H9 (cell line): ENCODE measurements around the gene VSTM4. TPM values are rescaled to one million over a fixed set of nuclear protein-coding genes. Genes with fewer than 3 reads are reported as not detected.
A peak's percentile ranks its signal among the peaks of the same experiment; 100 is the strongest.

Source experiments
- DNase-seq: peaks from one replicate; pipeline ENCODE4 v3.0.0-alpha.2; 2017
- H2AFZ ChIP-seq: one replicate; pipeline ENCODE4 v1.6.1; 2013; ENCODE audit warnings: mild to moderate bottlenecking, low read length, control low read depth, moderate library complexity
- H2AK5ac ChIP-seq: 2 replicates; pipeline ENCODE4 v1.6.1; 2013; ENCODE audit warnings: low read length, control low read depth, mixed read lengths; ENCODE audit not compliant: insufficient read length
- H2BK120ac ChIP-seq: one replicate; pipeline ENCODE4 v1.6.1; 2013; ENCODE audit warnings: low read depth, mild to moderate bottlenecking, low read length, control low read depth, inconsistent platforms; ENCODE audit not compliant: poor library complexity, severe bottlenecking
- H2BK12ac ChIP-seq: 2 replicates; pipeline ENCODE4 v1.6.1; 2013; ENCODE audit warnings: low read length, control low read depth, mixed read lengths, low read depth; ENCODE audit not compliant: insufficient read length
- H2BK15ac ChIP-seq: 2 replicates; pipeline ENCODE4 v1.6.1; 2013; ENCODE audit warnings: low read depth, low read length, control low read depth
- H2BK20ac ChIP-seq: one replicate; pipeline ENCODE4 v1.6.1; 2013; ENCODE audit warnings: low read depth, mild to moderate bottlenecking, low read length, control low read depth, inconsistent platforms; ENCODE audit not compliant: poor library complexity, severe bottlenecking
- H2BK5ac ChIP-seq: 2 replicates; pipeline ENCODE4 v1.6.1; 2013; ENCODE audit warnings: low read length, control low read depth, mixed read lengths; ENCODE audit not compliant: insufficient read length
- H3K14ac ChIP-seq: 2 replicates; pipeline ENCODE4 v1.6.1; 2013; ENCODE audit warnings: low read length, control low read depth; ENCODE audit not compliant: insufficient read depth
- H3K18ac ChIP-seq: 2 replicates; pipeline ENCODE4 v1.6.1; 2013; ENCODE audit warnings: low read depth, mild to moderate bottlenecking, mixed read lengths, low read length, control low read depth; ENCODE audit not compliant: insufficient read length
- H3K23ac ChIP-seq: 2 replicates; pipeline ENCODE4 v1.6.1; 2013; ENCODE audit warnings: low read length, control low read depth, mixed read lengths, low read depth; ENCODE audit not compliant: insufficient read length
- H3K23me2 ChIP-seq: 2 replicates; pipeline ENCODE4 v1.6.1; 2013; ENCODE audit warnings: low read depth, mild to moderate bottlenecking, mixed read lengths, low read length, control low read depth; ENCODE audit not compliant: insufficient read length, poor library complexity, severe bottlenecking
- H3K27ac ChIP-seq: 2 replicates; pipeline ENCODE4 v1.5.1; 2013; ENCODE audit warnings: low read length, control low read depth, mixed read lengths, low read depth; ENCODE audit not compliant: insufficient read length
- H3K27me3 ChIP-seq: 2 replicates; pipeline ENCODE4 v1.6.1; 2013; ENCODE audit warnings: low read length, control low read depth, inconsistent platforms; ENCODE audit not compliant: insufficient read depth
- H3K4ac ChIP-seq: 2 replicates; pipeline ENCODE4 v1.6.1; 2013; ENCODE audit warnings: low read depth, mild to moderate bottlenecking, control low read depth, inconsistent platforms, low read length, moderate library complexity
- H3K4me1 ChIP-seq: 2 replicates; pipeline ENCODE4 v1.6.1; 2013; ENCODE audit warnings: low read length, control low read depth, inconsistent platforms; ENCODE audit not compliant: insufficient read depth
- H3K4me2 ChIP-seq: 2 replicates; pipeline ENCODE4 v1.6.1; 2013; ENCODE audit warnings: low read length, control low read depth, mixed read lengths; ENCODE audit not compliant: insufficient read length, insufficient read depth
- H3K56ac ChIP-seq: 2 replicates; pipeline ENCODE4 v1.6.1; 2013; ENCODE audit warnings: low read depth, mild to moderate bottlenecking, mixed read lengths, low read length, control low read depth; ENCODE audit not compliant: insufficient read length
- H3K79me1 ChIP-seq: 2 replicates; pipeline ENCODE4 v1.6.1; 2013; ENCODE audit warnings: low read depth, mild to moderate bottlenecking, moderate library complexity, low read length, control low read depth, inconsistent platforms; ENCODE audit not compliant: insufficient read depth, poor library complexity, severe bottlenecking
- H3K79me2 ChIP-seq: 2 replicates; pipeline ENCODE4 v1.6.1; 2013; ENCODE audit warnings: low read length, control low read depth, inconsistent platforms; ENCODE audit not compliant: insufficient read depth
- H3K9ac ChIP-seq: 2 replicates; pipeline ENCODE4 v1.6.1; 2013; ENCODE audit warnings: low read length, control low read depth, mixed read lengths; ENCODE audit not compliant: insufficient read length; ENCODE audit errors: extremely low read depth
- H3K9me3 ChIP-seq: one replicate; pipeline ENCODE4 v1.6.1; 2013; ENCODE audit warnings: low read depth, low read length, inconsistent platforms; ENCODE audit not compliant: control insufficient read depth
- H3T11ph ChIP-seq: one replicate; pipeline ENCODE4 v1.6.1; 2013; ENCODE audit warnings: mild to moderate bottlenecking, low read length, control low read depth, inconsistent platforms
- H4K20me1 ChIP-seq: one replicate; pipeline ENCODE4 v1.6.1; 2013; ENCODE audit not compliant: control insufficient read depth, insufficient read length, insufficient read depth
- H4K5ac ChIP-seq: 2 replicates; pipeline ENCODE4 v1.6.1; 2013; ENCODE audit warnings: low read depth, mild to moderate bottlenecking, mixed read lengths, low read length, control low read depth; ENCODE audit not compliant: insufficient read length
- H4K8ac ChIP-seq: replicated peaks from 2 replicates; pipeline ENCODE4 v1.6.1; 2013; ENCODE audit warnings: low read length, control low read depth, mixed read lengths, low read depth; ENCODE audit not compliant: insufficient read length
- H4K91ac ChIP-seq: 2 replicates; pipeline ENCODE4 v1.6.1; 2013; ENCODE audit warnings: low read depth, mild to moderate bottlenecking, moderate library complexity, mixed read lengths, low read length, control low read depth; ENCODE audit not compliant: insufficient read length
- H3K27ac Mint-ChIP-seq, 3 experiments: 2 replicates in 2 of 3; 3 replicates in 1 of 3; pipeline ENCODE4 v1.8.0; 2020 to 2021; ENCODE audit warnings: mixed read lengths in 3 of 3, mild to moderate bottlenecking in 1 of 3, moderate library complexity in 1 of 3
- H3K27me3 Mint-ChIP-seq: 2 replicates; pipeline ENCODE4 v1.8.0; 2021; ENCODE audit warnings: low read depth, mild to moderate bottlenecking, moderate library complexity, mixed read lengths
- H3K36me3 Mint-ChIP-seq, 3 experiments: 2 replicates in 2 of 3; 3 replicates in 1 of 3; pipeline ENCODE4 v1.8.0; 2020 to 2021; ENCODE audit warnings: low read depth in 3 of 3, mixed read lengths in 3 of 3; ENCODE audit not compliant: insufficient read depth in 1 of 3
- H3K4me1 Mint-ChIP-seq, 2 experiments: 2 replicates each; pipeline ENCODE4 v1.8.0; 2020; ENCODE audit warnings: mixed read lengths in 2 of 2
- H3K4me3 Mint-ChIP-seq, 2 experiments: 2 replicates in 1 of 2; 3 replicates in 1 of 2; pipeline ENCODE4 v1.8.0; 2020 to 2021; ENCODE audit warnings: mild to moderate bottlenecking in 2 of 2, mixed read lengths in 2 of 2, moderate library complexity in 1 of 2
- H3K9me3 Mint-ChIP-seq, 2 experiments: 2 replicates in 1 of 2; 3 replicates in 1 of 2; pipeline ENCODE4 v1.8.0; 2020; ENCODE audit warnings: mild to moderate bottlenecking in 2 of 2, mixed read lengths in 2 of 2, moderate library complexity in 1 of 2
- WGBS: extraction: QIAGEN DNeasy Blood & Tissue Kit; methylation state at CpG from one replicate; pipeline ENCODE4 v1.1.7; 2013; ENCODE audit warnings: missing lambda C conversion rate, low lambda C conversion rate, mixed read lengths; ENCODE audit not compliant: insufficient read length; ENCODE audit errors: extremely low coverage; 5-methylcytosine and 5-hydroxymethylcytosine counted together
- total RNA-seq: library from RNA; stranded (reverse); gene quantifications from 2 replicates; pipeline ENCODE4 v1.2.1, GENCODE V29; 2021
- TF ChIP-seq, protein P1 (sequence below): fragments of 200-600 bp; sonication (generic); conservative IDR thresholded peaks from 3 replicates; pipeline ENCODE4 v1.8.0; 2021; ENCODE audit warnings: antibody characterized with exemption, mild to moderate bottlenecking

VSTM4 gene
- total RNA-seq, 1 experiment from 2014 or later, result 0.44 TPM

DNA sequence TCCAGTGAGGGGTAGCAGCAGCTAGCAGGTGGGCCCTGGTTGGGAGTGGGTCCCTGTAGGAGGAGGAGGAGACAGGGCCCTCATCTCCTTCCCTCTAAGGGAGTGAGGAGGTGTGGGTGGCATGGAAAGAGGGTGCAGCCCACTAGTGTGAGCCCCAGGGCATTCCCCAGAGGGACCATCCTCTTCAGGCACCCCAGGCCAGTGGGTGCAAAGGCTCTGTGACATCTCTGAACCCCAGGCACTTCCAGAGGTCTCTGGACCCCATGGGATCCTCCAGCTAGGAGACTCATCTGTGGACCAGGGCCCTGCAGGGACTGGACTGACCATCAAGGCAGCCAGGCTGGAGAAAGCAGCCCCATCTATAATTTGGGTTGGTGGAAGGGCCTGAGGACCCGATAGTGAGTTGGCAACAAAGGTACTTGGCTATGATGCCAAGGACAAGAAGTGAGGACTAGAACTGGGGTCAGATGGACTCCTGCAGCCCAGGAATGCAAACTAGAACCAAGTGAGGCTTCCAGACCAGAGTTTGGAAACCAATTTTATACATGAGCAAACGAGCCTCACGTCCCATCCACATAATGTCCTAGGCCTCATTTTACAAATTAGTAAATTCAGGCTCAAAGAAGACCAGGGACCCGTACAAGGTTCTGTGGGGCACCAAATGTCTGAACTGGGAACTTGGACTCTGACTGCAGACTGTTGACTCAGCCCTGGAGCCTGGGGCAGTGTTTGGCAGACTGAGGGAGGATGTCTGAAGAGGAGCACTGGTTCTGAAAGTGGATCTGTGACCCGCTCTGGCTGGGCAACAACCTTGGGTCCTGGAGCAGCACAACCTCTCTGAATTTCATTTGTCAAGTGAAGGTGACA, 1.4 kb upstream of the VSTM4 start:
- Histone ChIP-seq H3K23me2 (peaks cover 5% of the 10 kb centered on the region), H4K8ac (no peak overlapping the region), H4K20me1 (no peaks in the 10 kb centered on the region), H3K14ac (no peak overlapping the region), H3K9me3 (no peaks in the 10 kb centered on the region), H2AFZ (no peak overlapping the region), H3K56ac (no peak overlapping the region), H2BK15ac (no peak overlapping the region), H2BK5ac (no peak overlapping the region), H3K79me1 (no peaks in the 10 kb centered on the region), H3K4ac (no peak overlapping the region), H4K91ac (no peak overlapping the region), H3K9ac (no peak overlapping the region), H3K27me3 (no peaks in the 10 kb centered on the region; the same call in 1 of the 2 replicates), H3K79me2 (no peaks in the 10 kb centered on the region), H2BK120ac (no peak overlapping the region), H3K4me2 (no peak overlapping the region), H3T11ph (no peak overlapping the region), H2BK12ac (no peak overlapping the region), H3K23ac (no peak overlapping the region), H3K27ac (no peak overlapping the region), H4K5ac (no peak overlapping the region), H3K4me1 (no peaks in the 10 kb centered on the region), H2BK20ac (no peak overlapping the region), H3K18ac (no peak overlapping the region), H2AK5ac (no peak overlapping the region)
- Mint-ChIP-seq H3K9me3 (no peaks in the 10 kb centered on the region; a peak in 1 of 5 replicates), H3K4me3 (peak overlapping the region in 1 of 2 experiments; percentile 69; a peak in 1 of 5 replicates), H3K4me1 (peaks cover 3 to 4% of the 10 kb centered on the region in 2 experiments; a peak in 1 of 4 replicates), H3K27me3 (peaks cover 36% of the 10 kb centered on the region), H3K27ac (no peak overlapping the region), H3K36me3 (no peaks in the 10 kb centered on the region)
- no peak for DNase-seq
- TF ChIP-seq, protein P1, sequence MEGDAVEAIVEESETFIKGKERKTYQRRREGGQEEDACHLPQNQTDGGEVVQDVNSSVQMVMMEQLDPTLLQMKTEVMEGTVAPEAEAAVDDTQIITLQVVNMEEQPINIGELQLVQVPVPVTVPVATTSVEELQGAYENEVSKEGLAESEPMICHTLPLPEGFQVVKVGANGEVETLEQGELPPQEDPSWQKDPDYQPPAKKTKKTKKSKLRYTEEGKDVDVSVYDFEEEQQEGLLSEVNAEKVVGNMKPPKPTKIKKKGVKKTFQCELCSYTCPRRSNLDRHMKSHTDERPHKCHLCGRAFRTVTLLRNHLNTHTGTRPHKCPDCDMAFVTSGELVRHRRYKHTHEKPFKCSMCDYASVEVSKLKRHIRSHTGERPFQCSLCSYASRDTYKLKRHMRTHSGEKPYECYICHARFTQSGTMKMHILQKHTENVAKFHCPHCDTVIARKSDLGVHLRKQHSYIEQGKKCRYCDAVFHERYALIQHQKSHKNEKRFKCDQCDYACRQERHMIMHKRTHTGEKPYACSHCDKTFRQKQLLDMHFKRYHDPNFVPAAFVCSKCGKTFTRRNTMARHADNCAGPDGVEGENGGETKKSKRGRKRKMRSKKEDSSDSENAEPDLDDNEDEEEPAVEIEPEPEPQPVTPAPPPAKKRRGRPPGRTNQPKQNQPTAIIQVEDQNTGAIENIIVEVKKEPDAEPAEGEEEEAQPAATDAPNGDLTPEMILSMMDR, result no peak
- WGBS, result no CpG with 5 or more reads among the region's 5 CpGs
